H1 (cell line): Measurements from ENCODE around the gene ZBTB47. TPM values are rescaled to one million over a fixed set of nuclear protein-coding genes. Genes with fewer than 3 reads are reported as not detected.
A peak's percentile ranks its signal among the peaks of the same experiment; 100 is the strongest.

Experiments used
- CTCF ChIA-PET: fragments of 300-600 bp; sonication (Branson Sonifier 250); formaldehyde crosslinking; loops from one replicate; lab custom pipeline; 2021; ENCODE audit not compliant: partially characterized antibody; lab: Charles Lee
- POLR2A ChIA-PET: fragments of 300-600 bp; sonication (Branson Sonifier 250); formaldehyde crosslinking; loops from one replicate; lab custom pipeline; 2021; ENCODE audit warnings: inconsistent platforms; ENCODE audit not compliant: partially characterized antibody; lab: Charles Lee
- DNase-seq, 2 experiments: peaks; one replicate each; pipeline versions ENCODE4 v3.0.0 to v3.0.0-alpha.2; 2010 to 2022; ENCODE audit warnings: low spot score in 2 of 2, low read depth in 1 of 2, mixed read lengths in 1 of 2
- FAIRE-seq: peaks from 2 replicates; lab custom pipeline; 2011; peaks lifted over from hg19 to GRCh38; lab: Jason Lieb, UNC
- H2AFZ ChIP-seq: 2 replicates; pipeline ENCODE4 v1.8.1; 2012; ENCODE audit warnings: low read length, inconsistent platforms
- H2AK5ac ChIP-seq: 2 replicates; pipeline ENCODE4 v1.6.1; 2013; ENCODE audit warnings: low read depth, low read length
- H2BK120ac ChIP-seq: replicated peaks from 2 replicates; pipeline ENCODE3; 2013; ENCODE audit warnings: low read depth, low read length, inconsistent platforms
- H2BK12ac ChIP-seq: 2 replicates; pipeline ENCODE4 v1.6.1; 2013; ENCODE audit warnings: low read depth, low read length
- H2BK15ac ChIP-seq: 2 replicates; pipeline ENCODE4 v1.6.1; 2013; ENCODE audit warnings: low read length
- H2BK20ac ChIP-seq: 2 replicates; pipeline ENCODE4 v1.6.1; 2013; ENCODE audit warnings: low read length
- H2BK5ac ChIP-seq: 2 replicates; pipeline ENCODE4 v1.6.1; 2013; ENCODE audit warnings: low read depth, low read length
- H3K14ac ChIP-seq: 2 replicates; pipeline ENCODE4 v1.6.1; 2013; ENCODE audit warnings: inconsistent platforms; ENCODE audit not compliant: insufficient read length
- H3K18ac ChIP-seq: 2 replicates; pipeline ENCODE4 v1.6.1; 2013; ENCODE audit warnings: low read length; ENCODE audit errors: extremely low read depth
- H3K23ac ChIP-seq: 2 replicates; pipeline ENCODE4 v1.6.1; 2013; ENCODE audit warnings: inconsistent platforms; ENCODE audit not compliant: insufficient read length
- H3K23me2 ChIP-seq: 2 replicates; pipeline ENCODE4 v1.6.1; 2013; ENCODE audit warnings: low read depth, low read length
- H3K27ac ChIP-seq: 2 replicates; pipeline ENCODE4 v1.6.1; 2011; ENCODE audit warnings: low read depth, low read length, inconsistent platforms
- H3K27me3 ChIP-seq, 4 experiments: replicated peaks in 1 of 4; 1 replicate in 1 of 4; 2 replicates in 3 of 4; pipeline versions ENCODE4 v1.6.1 to v1.8.1; 2011 to 2013; ENCODE audit warnings: low read length in 3 of 4, mild to moderate bottlenecking in 3 of 4, inconsistent platforms in 2 of 4, mixed read lengths in 2 of 4, moderate library complexity in 1 of 4; ENCODE audit not compliant: control insufficient read depth in 3 of 4, insufficient read depth in 3 of 4; ENCODE audit errors: extremely low read depth in 1 of 4
- H3K36me3 ChIP-seq, 4 experiments: 2 replicates each; pipeline versions ENCODE4 v1.6.1 to v1.8.1; 2011 to 2013; ENCODE audit warnings: mild to moderate bottlenecking in 4 of 4, low read length in 3 of 4, moderate library complexity in 2 of 4, control low read depth in 1 of 4, inconsistent platforms in 1 of 4; ENCODE audit not compliant: insufficient read depth in 4 of 4, control insufficient read depth in 2 of 4
- H3K4ac ChIP-seq: replicated peaks from 2 replicates; pipeline ENCODE3; 2013; ENCODE audit warnings: low read length, low read depth, mixed read lengths, inconsistent platforms; ENCODE audit not compliant: insufficient read length
- H3K4me1 ChIP-seq, 4 experiments: replicated peaks in 1 of 4; 1 replicate in 1 of 4; 2 replicates in 3 of 4; pipeline versions ENCODE4 v1.6.1 to v1.8.1; 2011 to 2013; ENCODE audit warnings: low read length in 3 of 4, inconsistent platforms in 2 of 4, mixed read lengths in 1 of 4; ENCODE audit not compliant: insufficient read depth in 4 of 4, control insufficient read depth in 3 of 4
- H3K4me2 ChIP-seq, 2 experiments: 2 replicates each; pipeline versions ENCODE4 v1.6.1 to v1.8.1; 2011 to 2013; ENCODE audit warnings: low read depth in 2 of 2, low read length in 2 of 2, control low read depth in 1 of 2, inconsistent platforms in 1 of 2, mild to moderate bottlenecking in 1 of 2; ENCODE audit not compliant: insufficient read depth in 1 of 2
- H3K4me3 ChIP-seq, 4 experiments: fragments of 200-600, 300-600 bp in 1 of 4; sonication (generic), shearing (Covaris generic), sonication (Bioruptor Twin) in 1 of 4; 2 replicates each; pipeline versions ENCODE4 v1.5.1 to v1.8.1; 2011 to 2016; ENCODE audit warnings: low read length in 4 of 4, low read depth in 3 of 4, control low read depth in 2 of 4, inconsistent platforms in 2 of 4, mild to moderate bottlenecking in 2 of 4, mixed read lengths in 1 of 4, moderate library complexity in 1 of 4; ENCODE audit not compliant: insufficient read depth in 2 of 4; ENCODE audit errors: extremely low read depth in 1 of 4
- H3K56ac ChIP-seq: replicated peaks from 2 replicates; pipeline ENCODE3; 2013; ENCODE audit warnings: low read depth, mild to moderate bottlenecking, mixed read lengths, low read length, inconsistent platforms; ENCODE audit not compliant: insufficient read length
- H3K79me1 ChIP-seq: 2 replicates; pipeline ENCODE4 v1.6.1; 2013; ENCODE audit warnings: low read depth, low read length, control low read depth
- H3K79me2 ChIP-seq, 2 experiments: 2 replicates each; pipeline versions ENCODE4 v1.6.1 to v1.8.1; 2012 to 2013; ENCODE audit warnings: low read length in 2 of 2, mild to moderate bottlenecking in 2 of 2, inconsistent platforms in 1 of 2; ENCODE audit not compliant: insufficient read depth in 2 of 2, control insufficient read depth in 1 of 2
- H3K9ac ChIP-seq, 4 experiments: replicated peaks in 1 of 4; 1 replicate in 1 of 4; 2 replicates in 3 of 4; pipeline versions ENCODE4 v1.6.1 to v1.8.1; 2011 to 2013; ENCODE audit warnings: low read depth in 3 of 4, low read length in 3 of 4, control low read depth in 2 of 4, mild to moderate bottlenecking in 2 of 4, moderate library complexity in 2 of 4, inconsistent platforms in 1 of 4; ENCODE audit errors: extremely low read depth in 1 of 4
- H3K9me3 ChIP-seq, 2 experiments: 2 replicates each; pipeline versions ENCODE4 v1.6.1 to v1.8.1; 2012 to 2013; ENCODE audit warnings: mild to moderate bottlenecking in 2 of 2, moderate library complexity in 2 of 2, control low read depth in 1 of 2, inconsistent platforms in 1 of 2, low read depth in 1 of 2, low read length in 1 of 2, mixed read lengths in 1 of 2; ENCODE audit not compliant: insufficient read depth in 2 of 2
- H4K20me1 ChIP-seq, 2 experiments: replicated peaks in 1 of 2; 2 replicates each; pipeline versions ENCODE3 to v1.8.1; 2011 to 2013; ENCODE audit warnings: inconsistent platforms in 2 of 2, low read length in 2 of 2, mild to moderate bottlenecking in 1 of 2; ENCODE audit not compliant: insufficient read depth in 2 of 2, control insufficient read depth in 1 of 2
- H4K5ac ChIP-seq: 2 replicates; pipeline ENCODE4 v1.6.1; 2013; ENCODE audit warnings: low read length, low read depth, mixed read lengths, inconsistent platforms; ENCODE audit not compliant: insufficient read length
- H4K8ac ChIP-seq: 2 replicates; pipeline ENCODE4 v1.8.0; 2013; ENCODE audit warnings: mild to moderate bottlenecking, moderate library complexity, low read length, inconsistent platforms; ENCODE audit not compliant: insufficient read depth; ENCODE audit errors: extremely low read depth
- H4K91ac ChIP-seq: replicated peaks from 2 replicates; pipeline ENCODE3; 2013; ENCODE audit warnings: low read length, mixed read lengths, inconsistent platforms; ENCODE audit not compliant: insufficient read length
- CTCF ChIP-seq, 3 experiments: IDR thresholded peaks; 1 replicate in 2 of 3; 2 replicates in 1 of 3; pipeline versions ENCODE4 v1.5.1 to v1.6.1; 2011; ENCODE audit warnings: low read length in 3 of 3, mild to moderate bottlenecking in 3 of 3, inconsistent platforms in 2 of 3, low read depth in 1 of 3, moderate library complexity in 1 of 3; ENCODE audit not compliant: insufficient read depth in 1 of 3; ENCODE audit errors: control extremely low read depth in 1 of 3
- SIX5 ChIP-seq: IDR thresholded peaks from 2 replicates; pipeline ENCODE4 v1.6.1; 2011; ENCODE audit warnings: mild to moderate bottlenecking, low read depth, low read length
- WGBS, 2 experiments: shearing (Covaris generic) in 1 of 2; methylation state at CpG; one replicate each; pipeline versions ENCODE4 v1.1.6 to v1.1.7; 2013 to 2015; ENCODE audit warnings: low lambda C conversion rate in 2 of 2, mixed read lengths in 2 of 2, inconsistent platforms in 1 of 2, low coverage in 1 of 2, missing lambda C conversion rate in 1 of 2; ENCODE audit not compliant: insufficient replicate concordance in 2 of 2, insufficient coverage in 1 of 2, insufficient read length in 1 of 2; ENCODE audit errors: extremely low coverage in 1 of 2, missing lambda C conversion rate in 1 of 2; 5-methylcytosine and 5-hydroxymethylcytosine counted together
- polyA plus RNA-seq, 7 experiments: library from polyadenylated mRNA; depleted of rRNA in 3 of 7; stranded (reverse) in 5 of 7; unstranded in 2 of 7; fragments of >200 nt in 5 of 7; fragments of 200-250 nt in 2 of 7; gene quantifications; 1 replicate in 5 of 7; 2 replicates in 1 of 7; 4 replicates in 1 of 7; pipeline versions ENCODE4 v1.2.1 to v1.2.3, GENCODE V29; 2011 to 2013; ENCODE audit warnings: missing spikeins in 2 of 7, mixed read lengths in 2 of 7
- total RNA-seq: library from RNA; stranded (reverse); fragmentation: NEBNext Ultra II Directional; extraction: Animal tissue kit (Norgen Biotek cat#: 25700); gene quantifications from 2 replicates; pipeline ENCODE4 v1.2.1, GENCODE V29; 2021

ZBTB47 gene
- total and polyA plus RNA-seq, 2 of the 8 experiments (the other 6 are each of a cell fraction or from before 2014, with no cell fraction given), result 2.8 to 4.1 TPM

- WGBS, 2 experiments, result 90% methylated on average over 19 of the region's 19 CpGs; no CpG with 5 or more reads in 1 of the 2 experiments
- no peak overlapping the region for H2AFZ ChIP-seq
- FAIRE-seq, result no peak
Measured at GRCh38 chr3:42696356-42697288, 43.1 kb downstream of the ZBTB47 start.

More at GRCh38 chr3:42696356-42697288, 43.1 kb downstream of the ZBTB47 start:
- no peak overlapping the region for H2BK5ac ChIP-seq
- TF ChIP-seq SIX5 (no peak), CTCF (IDR thresholded peaks at IDR 0.05; ENCODE audit: control extremely low read depth in 1 of 3, insufficient read depth in 1 of 3, low read depth in 1 of 3, low read length in 3 of 3) (no peak)
- no peak overlapping the region for H4K5ac ChIP-seq
- H3K4ac ChIP-seq, result no peak overlapping the region
- H3K79me1 ChIP-seq, result no peaks in the 10 kb centered on the region
- no peak overlapping the region for H3K27ac ChIP-seq
- no peak overlapping the region for H2AK5ac ChIP-seq
- no peak overlapping the region for H3K4me2 ChIP-seq
- no peak overlapping the region for H3K18ac ChIP-seq
- H3K79me2 ChIP-seq, result no peaks in the 10 kb centered on the region
- peaks cover 2% of the 10 kb centered on the region; the same call in 1 of the 2 replicates for H3K23me2 ChIP-seq
- H4K91ac ChIP-seq, result no peak overlapping the region
- H3K4me3 ChIP-seq, result no peak overlapping the region
- ChIA-PET CTCF (interaction anchor here (0.6 to 1.2 kb wide), 3 partner anchors 48 to 639 kb away, joined by 3 read pairs; no protein-coding TSS in a partner anchor), POLR2A (interaction anchor here (1.1 kb wide), 1 partner anchor 40 kb away, joined by 3 read pairs; no protein-coding TSS in a partner anchor)
- peak in 1 of 2 experiments; percentile 14 for DNase-seq
- H3K9me3 ChIP-seq, result no peaks in the 10 kb centered on the region
- peaks cover 0 to 4% (median 0%) of the 10 kb centered on the region in 4 experiments; a peak in 2 of 7 replicates for H3K4me1 ChIP-seq
- no peak overlapping the region for H3K14ac ChIP-seq
- no peak overlapping the region for H3K56ac ChIP-seq
- 0 out of 7 replicates have a peak, but pooled peaks cover 0 to 2% (median 0%) of the 10 kb centered on the region in 4 experiments for H3K27me3 ChIP-seq
- H2BK20ac ChIP-seq, result no peak overlapping the region
- H3K9ac ChIP-seq, result no peak overlapping the region
- H3K36me3 ChIP-seq, result no peaks in the 10 kb centered on the region
- H4K20me1 ChIP-seq, result no peaks in the 10 kb centered on the region
- H4K8ac ChIP-seq, result no peak overlapping the region
- H2BK12ac ChIP-seq, result no peak overlapping the region
- no peak overlapping the region for H2BK120ac ChIP-seq
- H2BK15ac ChIP-seq, result no peak overlapping the region
- no peak overlapping the region for H3K23ac ChIP-seq
